HepG2 (cell line): ENCODE results near the gene NPW. TPM values are rescaled to one million over a fixed set of nuclear protein-coding genes. Genes with fewer than 3 reads are reported as not detected.
A peak's percentile ranks its signal among the peaks of the same experiment; 100 is the strongest.

ENCODE experiments used
- ATF7-NPFF ChIP-seq: sonication (generic); formaldehyde crosslinking; IDR thresholded peaks from 2 replicates; pipeline ENCODE4 v1.8.1; 2023; ENCODE audit warnings: mild to moderate bottlenecking, low read depth, missing genetic modification reagents, moderate library complexity
- BHLHE40 ChIP-seq: IDR thresholded peaks from 2 replicates; pipeline ENCODE4 v1.6.1; 2011; ENCODE audit warnings: low read length, improper control_type of control experiment
- FOXK1 ChIP-seq: sonication (generic); formaldehyde crosslinking; IDR thresholded peaks from 2 replicates; pipeline ENCODE4 v1.4.0; 2020; ENCODE audit warnings: low read depth, missing genetic modification reagents, borderline replicate concordance
- HNF4G ChIP-seq, 2 experiments: sonication (generic) in 1 of 2; formaldehyde crosslinking in 1 of 2; IDR thresholded peaks; 2 replicates each; pipeline versions ENCODE4 v1.4.0 to v1.6.1; 2011 to 2020; ENCODE audit warnings: borderline replicate concordance in 2 of 2, low read depth in 2 of 2, mild to moderate bottlenecking in 2 of 2, low read length in 1 of 2, missing genetic modification reagents in 1 of 2, moderate library complexity in 1 of 2
- MXI1 ChIP-seq: IDR thresholded peaks from 3 replicates; pipeline ENCODE4 v1.6.1; 2012; ENCODE audit warnings: low read depth, low read length, inconsistent platforms, borderline replicate concordance
- MYNN ChIP-seq: sonication (generic); formaldehyde crosslinking; IDR thresholded peaks from 2 replicates; pipeline ENCODE4 v1.4.0; 2020; ENCODE audit warnings: mild to moderate bottlenecking, low read depth, missing genetic modification reagents
- NFKBIZ ChIP-seq: IDR thresholded peaks from 2 replicates; pipeline ENCODE4 v1.6.1; 2018; ENCODE audit warnings: missing genetic modification reagents, missing compliant biosample characterization
- RAD51 ChIP-seq: fragments of 450-650 bp; IDR thresholded peaks from 2 replicates; pipeline ENCODE4 v1.6.1; 2016; ENCODE audit warnings: borderline replicate concordance
- RBFOX2 ChIP-seq: fragments of 200-400 bp; formaldehyde crosslinking; IDR thresholded peaks from 2 replicates; pipeline ENCODE4 v1.6.1; 2017; ENCODE audit warnings: low read depth, mild to moderate bottlenecking, low read length
- ZBTB38 ChIP-seq: sonication (generic); formaldehyde crosslinking; IDR thresholded peaks from 2 replicates; pipeline ENCODE4 v1.5.1; 2020; ENCODE audit warnings: mild to moderate bottlenecking, missing genetic modification reagents
- ZNF20 ChIP-seq: sonication (generic); formaldehyde crosslinking; IDR thresholded peaks from 2 replicates; pipeline ENCODE4 v1.4.0; 2020; ENCODE audit warnings: mild to moderate bottlenecking, moderate library complexity, missing genetic modification reagents
- ZNF234 ChIP-seq: sonication (generic); formaldehyde crosslinking; conservative IDR thresholded peaks from 2 replicates; pipeline ENCODE4 v1.5.1; 2020; ENCODE audit warnings: mild to moderate bottlenecking, missing genetic modification reagents
- ZNF792 ChIP-seq: IDR thresholded peaks from 2 replicates; pipeline ENCODE4 v1.6.1; 2016
- ZNF839 ChIP-seq: sonication (generic); formaldehyde crosslinking; IDR thresholded peaks from 2 replicates; pipeline ENCODE4 v1.4.0; 2020; ENCODE audit warnings: missing genetic modification reagents, mild to moderate bottlenecking, borderline replicate concordance
- polyA plus RNA-seq, 8 experiments: library from polyadenylated mRNA; depleted of rRNA in 3 of 8; stranded (reverse) in 7 of 8; unstranded in 1 of 8; fragments of >200 nt; fragmentation: Illumina TruSeq in 4 of 8; extraction: Trizol in 4 of 8; gene quantifications; 2 replicates each; pipeline versions ENCODE4 v1.2.1 to v1.2.3, GENCODE V29; 2011 to 2016; ENCODE audit warnings: low read depth in 4 of 8, missing spikeins in 1 of 8, mixed read lengths in 1 of 8; ENCODE audit not compliant: insufficient read depth in 1 of 8
- total RNA-seq, 5 experiments: library from RNA; depleted of rRNA; stranded (reverse); fragments of >200 nt; fragmentation: Illumina TruSeq; extraction: Trizol; gene quantifications; 2 replicates each; pipeline ENCODE4 v1.2.3, GENCODE V29; 2016; ENCODE audit warnings: low read depth in 1 of 5
- TF ChIP-seq, protein P1 (sequence below): sonication (generic); formaldehyde crosslinking; IDR thresholded peaks from 2 replicates; pipeline ENCODE4 v1.5.0; 2020; ENCODE audit warnings: missing genetic modification reagents, mild to moderate bottlenecking, borderline replicate concordance
- TF ChIP-seq, protein P2 (sequence below): sonication (generic); formaldehyde crosslinking; IDR thresholded peaks from 2 replicates; pipeline ENCODE4 v1.4.0; 2020; ENCODE audit warnings: mild to moderate bottlenecking, missing genetic modification reagents
- TF ChIP-seq, protein P3 (sequence below): sonication (generic); formaldehyde crosslinking; IDR thresholded peaks from 2 replicates; pipeline ENCODE4 v1.4.0; 2020; ENCODE audit warnings: mild to moderate bottlenecking, low read depth, missing genetic modification reagents
- TF ChIP-seq, protein P4 (sequence below): sonication (generic); formaldehyde crosslinking; IDR thresholded peaks from 2 replicates; pipeline ENCODE4 v1.8.1; 2023; ENCODE audit warnings: mild to moderate bottlenecking, moderate library complexity, missing genetic modification reagents
- TF ChIP-seq, protein P5 (sequence below): sonication (generic); formaldehyde crosslinking; IDR thresholded peaks from 2 replicates; pipeline ENCODE4 v1.8.0; 2022; ENCODE audit warnings: missing genetic modification reagents, mild to moderate bottlenecking, borderline replicate concordance
- TF ChIP-seq, protein P6 (sequence below): sonication (generic); formaldehyde crosslinking; IDR thresholded peaks from 2 replicates; pipeline ENCODE4 v1.5.0; 2020; ENCODE audit warnings: mild to moderate bottlenecking, missing genetic modification reagents, borderline replicate concordance

NPW gene
- total and polyA plus RNA-seq, 2 of the 13 experiments (the other 11 are each of a cell fraction or from before 2014, with no cell fraction given) = 0.24 to 0.97 TPM

DNA sequence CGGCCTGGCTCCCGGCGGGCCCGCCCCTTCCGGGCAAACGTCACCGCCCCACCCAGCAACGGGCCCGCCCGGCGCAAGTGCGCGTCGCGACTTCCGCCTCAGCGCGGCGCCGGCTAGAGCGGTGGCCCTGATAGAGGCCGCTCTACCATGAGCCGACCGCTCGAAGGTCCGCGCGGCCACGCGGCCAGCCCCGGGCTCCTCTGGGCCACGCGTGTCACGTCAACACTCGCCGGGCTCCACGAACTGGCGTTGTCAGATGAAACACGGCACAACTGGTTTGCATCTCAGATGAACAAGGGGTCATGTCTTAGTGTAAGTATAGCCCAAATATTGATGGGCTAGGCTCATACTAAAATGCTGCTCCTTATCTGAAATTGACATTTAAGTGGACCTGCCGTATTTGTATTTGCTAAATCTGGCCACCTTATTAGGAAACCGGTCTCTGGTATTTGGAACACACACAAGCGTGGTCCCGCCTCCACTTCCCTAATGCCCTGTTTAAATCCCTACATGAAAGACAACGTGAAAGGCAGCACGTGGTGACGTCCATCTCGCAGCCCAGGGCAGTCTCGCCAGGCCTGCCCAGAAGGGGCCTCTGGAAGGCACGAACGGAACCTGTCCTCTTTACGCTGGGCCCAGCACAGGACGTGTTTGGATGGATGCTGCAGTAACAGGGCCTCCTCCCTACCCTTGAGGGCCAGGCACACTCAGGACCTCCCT is 9.6 kb upstream of the NPW start, which contains the start of gene ZNF598 (continued):
- TF ChIP-seq, protein P1, sequence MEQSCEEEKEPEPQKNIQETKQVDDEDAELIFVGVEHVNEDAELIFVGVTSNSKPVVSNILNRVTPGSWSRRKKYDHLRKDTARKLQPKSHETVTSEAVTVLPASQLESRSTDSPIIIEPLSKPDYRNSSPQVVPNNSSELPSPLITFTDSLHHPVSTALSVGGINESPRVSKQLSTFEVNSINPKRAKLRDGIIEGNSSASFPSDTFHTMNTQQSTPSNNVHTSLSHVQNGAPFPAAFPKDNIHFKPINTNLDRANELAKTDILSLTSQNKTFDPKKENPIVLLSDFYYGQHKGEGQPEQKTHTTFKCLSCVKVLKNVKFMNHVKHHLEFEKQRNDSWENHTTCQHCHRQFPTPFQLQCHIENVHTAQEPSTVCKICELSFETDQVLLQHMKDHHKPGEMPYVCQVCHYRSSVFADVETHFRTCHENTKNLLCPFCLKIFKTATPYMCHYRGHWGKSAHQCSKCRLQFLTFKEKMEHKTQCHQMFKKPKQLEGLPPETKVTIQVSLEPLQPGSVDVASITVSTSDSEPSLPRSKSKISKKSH = peak; percentile 35; the same call in 1 of the 2 replicates
- TF ChIP-seq ZNF839 (CRISPR knock-in tag) = no peak
- TF ChIP-seq, protein P2, sequence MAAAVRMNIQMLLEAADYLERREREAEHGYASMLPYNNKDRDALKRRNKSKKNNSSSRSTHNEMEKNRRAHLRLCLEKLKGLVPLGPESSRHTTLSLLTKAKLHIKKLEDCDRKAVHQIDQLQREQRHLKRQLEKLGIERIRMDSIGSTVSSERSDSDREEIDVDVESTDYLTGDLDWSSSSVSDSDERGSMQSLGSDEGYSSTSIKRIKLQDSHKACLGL (CRISPR knock-in tag) = peak; percentile 90
- peak; percentile 44 for TF ChIP-seq ZBTB38 (CRISPR knock-in tag)
- no peak for TF ChIP-seq ZNF234 (CRISPR knock-in tag)
- TF ChIP-seq ATF7-NPFF (CRISPR knock-in tag) = no peak; the same call in 1 of the 2 replicates
- no peak for TF ChIP-seq RAD51
- TF ChIP-seq HNF4G (IDR thresholded peaks at IDR 0.05; ENCODE audit: borderline replicate concordance, low read depth, low read length) = no peak
- no peak for TF ChIP-seq HNF4G (CRISPR knock-in tag; IDR thresholded peaks at IDR 0.05; ENCODE audit: borderline replicate concordance, low read depth)
- peak; percentile 28; the same call in 1 of the 2 replicates for TF ChIP-seq BHLHE40
- no peak for TF ChIP-seq MYNN (CRISPR knock-in tag)
- TF ChIP-seq FOXK1 (CRISPR knock-in tag) = peak; percentile 11; the same call in 1 of the 2 replicates
- TF ChIP-seq ZNF792 (CRISPR knock-in tag) = 0 out of 2 replicates have a peak, but pooled peaks have one; percentile 36
- peak; percentile 92 for TF ChIP-seq RBFOX2
- TF ChIP-seq NFKBIZ (CRISPR knock-in tag) = peak; percentile 69; the same call in 1 of the 2 replicates
- TF ChIP-seq, protein P3, sequence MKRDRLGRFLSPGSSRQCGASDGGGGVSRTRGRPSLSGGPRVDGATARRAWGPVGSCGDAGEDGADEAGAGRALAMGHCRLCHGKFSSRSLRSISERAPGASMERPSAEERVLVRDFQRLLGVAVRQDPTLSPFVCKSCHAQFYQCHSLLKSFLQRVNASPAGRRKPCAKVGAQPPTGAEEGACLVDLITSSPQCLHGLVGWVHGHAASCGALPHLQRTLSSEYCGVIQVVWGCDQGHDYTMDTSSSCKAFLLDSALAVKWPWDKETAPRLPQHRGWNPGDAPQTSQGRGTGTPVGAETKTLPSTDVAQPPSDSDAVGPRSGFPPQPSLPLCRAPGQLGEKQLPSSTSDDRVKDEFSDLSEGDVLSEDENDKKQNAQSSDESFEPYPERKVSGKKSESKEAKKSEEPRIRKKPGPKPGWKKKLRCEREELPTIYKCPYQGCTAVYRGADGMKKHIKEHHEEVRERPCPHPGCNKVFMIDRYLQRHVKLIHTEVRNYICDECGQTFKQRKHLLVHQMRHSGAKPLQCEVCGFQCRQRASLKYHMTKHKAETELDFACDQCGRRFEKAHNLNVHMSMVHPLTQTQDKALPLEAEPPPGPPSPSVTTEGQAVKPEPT (CRISPR knock-in tag) = 0 out of 2 replicates have a peak, but pooled peaks have one; percentile 19
- TF ChIP-seq, protein P4, sequence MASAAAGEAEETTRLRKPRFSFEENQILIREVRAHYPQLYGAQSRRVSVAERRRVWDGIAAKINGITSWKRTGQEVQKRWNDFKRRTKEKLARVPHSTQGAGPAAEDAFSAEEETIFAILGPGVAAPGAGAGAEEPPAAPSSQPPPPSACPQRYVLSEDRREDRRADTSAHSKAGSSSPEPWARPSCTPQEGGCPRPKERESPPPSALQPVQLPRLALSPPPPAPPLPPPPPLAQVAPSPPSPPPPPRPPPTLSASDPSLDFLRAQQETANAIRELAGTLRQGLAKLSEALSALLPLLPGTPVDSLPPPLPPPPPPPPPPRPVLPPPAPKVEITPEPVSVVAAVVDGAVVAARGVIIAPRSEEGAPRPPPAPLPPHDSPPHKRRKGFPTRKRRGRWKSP (CRISPR knock-in tag) = peak; percentile 63; the same call in 1 of the 2 replicates
- TF ChIP-seq, protein P5, sequence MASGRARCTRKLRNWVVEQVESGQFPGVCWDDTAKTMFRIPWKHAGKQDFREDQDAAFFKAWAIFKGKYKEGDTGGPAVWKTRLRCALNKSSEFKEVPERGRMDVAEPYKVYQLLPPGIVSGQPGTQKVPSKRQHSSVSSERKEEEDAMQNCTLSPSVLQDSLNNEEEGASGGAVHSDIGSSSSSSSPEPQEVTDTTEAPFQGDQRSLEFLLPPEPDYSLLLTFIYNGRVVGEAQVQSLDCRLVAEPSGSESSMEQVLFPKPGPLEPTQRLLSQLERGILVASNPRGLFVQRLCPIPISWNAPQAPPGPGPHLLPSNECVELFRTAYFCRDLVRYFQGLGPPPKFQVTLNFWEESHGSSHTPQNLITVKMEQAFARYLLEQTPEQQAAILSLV = peak; percentile 68
- peak; percentile 51; the same call in 1 of the 3 replicates for TF ChIP-seq MXI1
- TF ChIP-seq, protein P6, sequence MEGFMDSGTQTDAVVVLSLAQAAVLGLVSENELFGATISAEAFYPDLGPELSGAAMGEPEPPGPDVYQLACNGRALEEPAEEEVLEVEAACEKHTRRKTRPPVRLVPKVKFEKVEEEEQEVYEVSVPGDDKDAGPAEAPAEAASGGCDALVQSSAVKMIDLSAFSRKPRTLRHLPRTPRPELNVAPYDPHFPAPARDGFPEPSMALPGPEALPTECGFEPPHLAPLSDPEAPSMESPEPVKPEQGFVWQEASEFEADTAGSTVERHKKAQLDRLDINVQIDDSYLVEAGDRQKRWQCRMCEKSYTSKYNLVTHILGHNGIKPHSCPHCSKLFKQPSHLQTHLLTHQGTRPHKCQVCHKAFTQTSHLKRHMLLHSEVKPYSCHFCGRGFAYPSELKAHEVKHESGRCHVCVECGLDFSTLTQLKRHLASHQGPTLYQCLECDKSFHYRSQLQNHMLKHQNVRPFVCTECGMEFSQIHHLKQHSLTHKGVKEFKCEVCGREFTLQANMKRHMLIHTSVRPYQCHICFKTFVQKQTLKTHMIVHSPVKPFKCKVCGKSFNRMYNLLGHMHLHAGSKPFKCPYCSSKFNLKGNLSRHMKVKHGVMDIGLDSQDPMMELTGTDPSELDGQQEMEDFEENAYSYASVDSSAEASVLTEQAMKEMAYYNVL (CRISPR knock-in tag) = peak; percentile 28; the same call in 1 of the 2 replicates
- TF ChIP-seq ZNF20 (CRISPR knock-in tag) = 0 out of 2 replicates have a peak, but pooled peaks have one; percentile 60
